NCI-H1092 treated with DMSO at 0.1 percent for 48 hours (cell line): ENCODE data around the gene ZNF644.
A peak's percentile ranks its signal among the peaks of the same experiment; 100 is the strongest.
"Not testable (repeated sequence)": the region's sequence is repeated elsewhere in the genome, so short reads cannot be mapped to it uniquely, and the experiment has no call there.

Experiments used
- DNase-seq: peaks from one replicate; lab custom pipeline; 2025; lab: John Stamatoyannopoulos, UW

ZNF644 gene

GRCh38 chr1:90925928-90926869, 95.6 kb downstream of the ZNF644 start:
- no peak for DNase-seq

DNA sequence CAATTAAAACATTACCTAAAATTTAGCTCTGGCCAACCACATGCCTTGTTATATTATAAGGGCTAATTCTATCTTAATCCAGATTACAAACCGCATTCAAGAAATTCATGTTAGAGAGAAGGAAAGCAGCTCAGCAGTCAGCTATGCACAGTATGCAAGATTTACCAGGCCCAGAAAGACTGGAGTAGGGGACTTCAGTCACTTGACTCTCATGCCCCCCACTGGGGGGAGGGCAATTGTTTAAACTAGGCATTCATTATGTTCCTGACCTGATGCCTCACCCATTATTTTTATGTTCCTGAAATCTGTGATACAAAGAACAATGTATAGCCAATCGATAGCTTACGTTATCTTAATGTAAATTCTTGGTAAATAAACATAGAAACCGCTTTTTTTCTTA, 96.9 kb downstream of the ZNF644 start:
- DNase-seq, result no peak

- DNase-seq, result no peak
Observed at GRCh38 chr1:90922996-90923395, 98.8 kb downstream of the ZNF644 start.

DNA sequence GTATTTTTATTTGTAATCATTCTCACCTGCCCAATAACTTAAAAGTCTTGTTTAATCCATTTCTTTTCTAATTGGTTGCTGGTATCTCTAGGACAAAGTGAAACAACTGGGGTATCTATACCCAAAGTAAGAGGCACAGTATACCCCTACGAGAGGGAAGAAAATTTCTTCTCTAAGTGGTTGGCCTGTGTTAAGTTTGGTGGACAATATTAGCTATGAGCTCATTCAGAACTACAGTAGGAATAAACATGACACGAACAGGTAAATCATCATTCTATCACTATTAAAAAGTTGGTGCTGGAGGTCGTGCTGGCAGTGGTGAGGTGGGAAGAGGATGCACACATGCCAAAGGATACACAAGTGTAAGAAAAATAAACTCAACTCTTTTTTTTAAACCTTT, 99.6 kb downstream of the ZNF644 start:
- no peak for DNase-seq

GRCh38 chr1:90919900-90920299, 101.9 kb downstream of the ZNF644 start:
- DNase-seq, result no peak

DNA sequence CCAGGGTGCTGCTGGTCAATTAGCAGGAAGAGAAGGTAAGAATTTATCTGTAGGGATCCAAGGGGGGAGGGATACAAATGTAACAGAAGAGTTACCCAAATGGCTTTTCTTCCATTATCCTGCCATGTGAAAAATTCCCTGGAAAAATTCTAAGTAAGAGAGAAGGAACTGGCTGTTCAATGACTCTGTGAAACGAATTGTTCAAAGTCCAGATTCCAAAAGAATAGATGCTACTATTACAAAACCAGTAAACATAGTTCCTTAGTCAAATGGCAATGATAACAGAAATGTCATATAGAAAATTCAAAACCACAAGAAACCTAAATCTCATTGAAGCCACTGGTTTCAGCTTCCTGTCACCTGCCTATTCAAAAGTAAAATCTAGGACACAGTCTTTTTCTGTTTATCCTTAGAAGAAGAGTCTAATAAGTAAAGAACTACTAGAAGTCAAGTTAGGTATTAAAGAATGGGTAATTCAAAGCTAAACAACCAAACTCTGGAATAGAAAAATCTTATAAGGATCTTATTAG, 102.6 kb downstream of the ZNF644 start:
- no peak for DNase-seq

DNA sequence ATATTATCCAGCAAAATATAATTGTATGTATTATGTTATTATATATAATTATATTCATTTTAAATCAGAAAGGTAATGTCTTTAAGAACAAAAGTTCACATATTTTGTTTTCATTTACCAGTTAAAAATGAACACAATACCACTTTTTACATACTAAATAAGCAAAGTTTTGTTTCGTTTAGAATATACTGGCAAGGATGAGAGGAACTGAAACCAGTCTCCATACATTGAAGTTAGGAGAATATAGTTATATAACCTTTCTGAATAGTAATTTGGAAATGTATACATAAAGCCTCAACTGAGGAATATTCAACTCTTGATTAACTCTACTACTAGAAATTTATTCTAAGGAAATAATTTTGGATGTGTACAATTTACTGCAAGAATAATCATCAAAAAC, 110.5 kb downstream of the ZNF644 start:
- no peak for DNase-seq

- DNase-seq, result no peak
Observed at GRCh38 chr1:90902672-90903071, 119.2 kb downstream of the ZNF644 start.

GRCh38 chr1:90899263-90899662, 122.6 kb downstream of the ZNF644 start:
- DNase-seq, result no peak

DNA sequence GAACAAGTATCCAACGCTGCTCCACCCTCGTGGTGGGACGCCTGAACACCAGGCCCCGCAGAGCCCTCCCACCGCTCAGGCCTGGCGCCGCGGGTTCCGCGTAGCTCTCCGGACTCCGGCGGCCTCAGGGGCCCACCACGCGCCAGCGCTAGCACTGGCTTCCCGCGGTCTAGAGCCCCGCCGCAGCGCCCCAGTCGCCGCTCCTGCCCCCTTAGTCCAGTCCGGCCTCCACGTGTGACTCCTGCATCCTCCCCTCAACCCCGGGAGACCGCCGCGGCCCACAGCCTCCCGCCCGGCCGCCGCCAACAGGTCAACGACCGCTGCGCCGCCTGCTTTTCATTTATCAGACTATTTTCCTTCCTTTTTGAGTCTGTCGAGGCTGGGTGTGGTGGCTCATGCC, 128.2 kb downstream of the ZNF644 start:
- not testable (repeated sequence) for DNase-seq

DNA sequence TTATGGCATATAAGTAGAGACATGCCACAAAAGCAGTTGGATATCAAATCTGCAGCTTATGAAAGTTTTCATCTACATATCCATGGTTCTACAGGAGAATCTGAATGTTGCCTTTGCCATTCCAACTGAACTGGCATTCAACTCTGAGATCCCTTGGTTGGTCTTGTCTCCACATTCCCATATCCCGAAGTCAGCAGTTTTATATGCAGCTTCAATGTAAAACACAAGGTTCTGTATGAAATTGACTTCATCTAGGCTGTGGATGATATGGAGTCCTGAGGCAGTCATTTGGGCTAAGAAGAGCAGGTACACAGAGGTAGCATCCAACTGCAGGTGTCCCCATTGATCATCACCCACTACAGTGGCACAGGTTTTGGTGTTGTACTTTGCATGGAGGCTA, 129.0 kb downstream of the ZNF644 start:
- DNase-seq, result not testable (repeated sequence)

DNA sequence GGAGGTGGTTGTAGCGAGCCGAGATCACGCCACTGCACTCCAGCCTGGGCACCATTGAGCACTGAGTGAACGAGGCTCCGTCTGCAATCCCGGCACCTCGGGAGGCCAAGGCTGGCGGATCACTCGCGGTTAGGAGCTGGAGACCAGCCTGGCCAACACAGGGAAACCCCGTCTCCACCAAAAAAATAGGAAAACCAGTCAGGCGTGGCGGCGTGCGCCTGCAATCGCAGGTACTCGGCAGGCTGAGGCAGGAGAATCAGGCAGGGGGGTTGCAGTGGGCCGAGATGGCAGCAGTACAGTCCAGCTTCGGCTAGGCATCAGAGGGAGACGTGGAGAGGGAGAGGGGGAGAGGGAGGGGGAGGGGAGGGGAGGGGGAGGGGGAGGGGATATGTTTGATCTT, 129.6 kb downstream of the ZNF644 start:
- not testable (repeated sequence) for DNase-seq

GRCh38 chr1:90891756-90892155, 130.1 kb downstream of the ZNF644 start:
- DNase-seq, result not testable (repeated sequence)

- DNase-seq, result no peak
Observed at GRCh38 chr1:90882221-90882620, 139.6 kb downstream of the ZNF644 start.

DNA sequence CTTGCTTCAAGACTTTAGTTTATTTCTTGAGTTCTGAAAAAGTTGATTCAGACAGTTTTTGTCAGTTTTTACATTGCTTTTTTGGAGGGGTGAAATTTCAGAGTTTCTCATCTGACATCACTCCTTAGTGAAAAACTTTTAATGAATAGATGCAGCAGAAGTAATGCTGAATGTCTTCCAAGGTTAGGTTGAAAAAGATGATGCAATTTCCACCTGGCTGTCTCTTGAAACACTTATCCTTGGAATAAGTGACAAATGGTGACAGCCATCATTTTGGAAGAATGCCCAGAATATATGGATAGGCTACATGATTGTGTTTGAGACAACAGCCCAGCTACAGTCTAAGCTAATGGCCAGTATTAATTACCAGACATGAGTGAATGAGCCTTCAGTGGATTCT, 140.8 kb downstream of the ZNF644 start:
- no peak for DNase-seq

GRCh38 chr1:90879281-90879680, 142.6 kb downstream of the ZNF644 start:
- DNase-seq, result peak; percentile 2

DNA sequence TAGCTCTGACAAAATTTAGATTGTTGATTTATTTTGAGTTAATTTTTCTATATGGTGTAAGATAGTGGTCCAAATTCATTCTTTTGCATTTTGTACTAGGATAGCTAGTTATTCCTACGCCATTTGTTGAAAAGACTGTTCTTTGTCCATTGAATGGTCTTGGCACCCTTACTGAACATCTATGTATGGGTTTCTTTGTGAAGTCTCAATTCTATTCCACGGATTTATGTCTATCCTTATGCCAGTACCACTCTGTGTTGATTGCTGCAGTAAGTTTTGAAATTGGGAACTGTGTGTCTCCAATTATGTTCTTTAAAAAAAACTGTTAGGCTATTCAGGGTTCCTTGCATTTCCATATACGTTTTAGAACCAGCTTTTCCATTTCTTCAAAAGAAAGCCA, 145.7 kb downstream of the ZNF644 start:
- DNase-seq, result no peak
